ENCODE data around the gene PDS5A. TPM values are rescaled to one million over a fixed set of nuclear protein-coding genes. Genes with fewer than 3 reads are reported as not detected.

The PDS5A gene
- total and polyA plus RNA-seq, 2 donors (not counting 3 experiments of a cell fraction or from before 2014, with no cell fraction given): 17.5 to 80.8 TPM

DNA sequence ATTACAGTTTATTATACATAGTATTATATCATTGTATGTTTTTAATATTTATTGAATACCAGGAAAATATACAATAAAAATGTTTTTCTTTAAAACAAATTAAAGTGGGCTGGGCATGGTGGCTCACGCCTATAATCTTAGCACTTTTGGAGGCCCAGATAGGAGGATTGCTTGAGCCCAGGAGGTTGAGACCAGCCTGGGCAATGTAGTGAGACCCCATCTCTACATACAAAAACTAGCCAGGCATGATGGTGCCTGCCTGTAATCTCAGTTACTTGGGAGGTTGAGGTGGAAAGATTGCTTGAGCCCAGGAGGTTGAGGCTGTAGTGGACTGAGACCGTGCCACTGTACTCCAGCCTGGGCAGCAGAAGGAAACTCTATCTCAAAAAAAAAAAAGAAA, 38.3 kb upstream of the PDS5A start:
- FAIRE-seq: no peak

DNA sequence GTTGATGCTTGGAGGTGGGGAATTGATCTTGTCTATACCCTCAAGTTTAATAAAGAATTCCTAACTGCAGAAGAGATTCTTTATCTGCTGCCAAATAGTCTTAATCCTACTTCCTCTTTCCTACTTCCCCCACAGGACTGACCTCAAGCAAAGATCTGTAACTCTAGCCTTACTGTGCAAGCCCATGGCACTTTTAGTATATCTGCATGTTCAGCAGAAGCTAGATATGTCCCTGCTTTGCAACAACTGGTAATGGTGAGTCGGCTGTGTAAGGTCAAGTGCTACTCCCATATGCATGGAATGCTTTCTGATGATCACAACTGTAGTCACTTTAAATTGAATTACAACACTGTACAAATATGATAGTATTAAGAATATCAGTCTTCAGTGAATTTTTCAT, 26.3 kb upstream of the PDS5A start:
- Histone ChIP-seq H3K9me3 (replicated peaks; ENCODE audit: control insufficient read depth, insufficient read depth, low read length) (no peaks in the 10 kb centered on the region), H3K36me3 (ENCODE audit: control insufficient read depth in 2 of 2, extremely low read depth in 1 of 2, insufficient read depth in 2 of 2, low read length in 2 of 2) (no peaks in the 10 kb centered on the region), H3K9ac (replicated peaks; ENCODE audit: extremely low read depth, insufficient read depth, low read length) (no peak overlapping the region), H3K79me2 (ENCODE audit: control insufficient read depth, insufficient read depth, low read length) (no peaks in the 10 kb centered on the region), H3K9me1 (replicated peaks; ENCODE audit: control insufficient read depth, extremely low read depth, insufficient read depth, low read length) (no peaks in the 10 kb centered on the region), H3K4me1 (ENCODE audit: control insufficient read depth, extremely low read depth, insufficient read depth, low read length) (no peaks in the 10 kb centered on the region), H2AFZ (ENCODE audit: low read depth, low read length) (no peak overlapping the region), H3K27me3 (ENCODE audit: control insufficient read depth in 2 of 2, insufficient read depth in 2 of 2, low read length in 2 of 2) (no peaks in the 10 kb centered on the region), H4K20me1 (replicated peaks; ENCODE audit: control insufficient read depth, extremely low read depth, insufficient read depth, low read length) (no peaks in the 10 kb centered on the region), H3K27ac (ENCODE audit: insufficient read depth, low read depth, low read length) (no peak overlapping the region), H3K4me2 (ENCODE audit: insufficient read depth, low read length) (no peak overlapping the region), H3K4me3 (replicated peaks in 1 of 3; ENCODE audit: insufficient read depth in 1 of 3, low read depth in 1 of 3, low read length in 3 of 3) (no peak overlapping the region)
- intact Hi-C loops (cut with micrococcal nuclease): no loop called here
- dilution Hi-C loops (cut with MboI; ENCODE audit: extremely low pct_ligation_motif_present, low sequenced_read_pairs): no loop called here
- DNase-seq (ENCODE audit: low read depth, low spot score) (no peak), FAIRE-seq (no peak)
- no TSS peak for BruUV-seq (replicated peaks)
- no peak for TF ChIP-seq POLR2AphosphoS5 (IDR thresholded peaks at IDR 0.05; ENCODE audit: insufficient read depth, low read depth, low read length)
- no peak for TF ChIP-seq FOS (IDR thresholded peaks at IDR 0.05; ENCODE audit: borderline replicate concordance, insufficient read depth, low read length)
- no peak for TF ChIP-seq POLR2A (IDR thresholded peaks at IDR 0.05; ENCODE audit: low read depth, low read length)
- no peak for TF ChIP-seq EZH2 (IDR thresholded peaks at IDR 0.05; ENCODE audit: borderline replicate concordance, low read depth, low read length, severe bottlenecking)
- TF ChIP-seq CTCF (IDR thresholded peaks at IDR 0.05; ENCODE audit: extremely low read depth in 1 of 2, insufficient read depth in 1 of 2, low read depth in 1 of 2, low read length in 2 of 2): no peak
- TF ChIP-seq JUN (IDR thresholded peaks at IDR 0.05; ENCODE audit: borderline replicate concordance, insufficient read depth, insufficient read length, low read depth): no peak
- no peak for TF ChIP-seq MYC (IDR thresholded peaks at IDR 0.05; ENCODE audit: low read depth, low read length)
- TF ChIP-seq GATA2 (IDR thresholded peaks at IDR 0.05; ENCODE audit: insufficient read depth, insufficient read length, low read depth, low read length): no peak
- TF ChIP-seq, protein P1, sequence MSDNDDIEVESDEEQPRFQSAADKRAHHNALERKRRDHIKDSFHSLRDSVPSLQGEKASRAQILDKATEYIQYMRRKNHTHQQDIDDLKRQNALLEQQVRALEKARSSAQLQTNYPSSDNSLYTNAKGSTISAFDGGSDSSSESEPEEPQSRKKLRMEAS (IDR thresholded peaks at IDR 0.05; ENCODE audit: insufficient read depth, insufficient read length): no peak
- ChIA-PET POLR2A (no interaction called here), CTCF (interaction anchor here (0.6 kb wide), 1 partner anchor 399 kb away, joined by 3 read pairs; no protein-coding TSS in a partner anchor)

More for the DNA sequence above, 38.3 kb upstream of the PDS5A start:
- TF ChIP-seq GATA2 (IDR thresholded peaks at IDR 0.05; ENCODE audit: insufficient read depth, insufficient read length, low read depth, low read length) (no peak), POLR2A (IDR thresholded peaks at IDR 0.05; ENCODE audit: low read depth, low read length) (no peak), MYC (IDR thresholded peaks at IDR 0.05; ENCODE audit: low read depth, low read length) (no peak), JUN (IDR thresholded peaks at IDR 0.05; ENCODE audit: borderline replicate concordance, insufficient read depth, insufficient read length, low read depth) (no peak)
- DNase-seq (ENCODE audit: low read depth, low spot score): no peak
- ChIA-PET POLR2A (interaction anchor here (0.6 kb wide), 1 partner anchor 11 kb away, joined by 8 read pairs; no protein-coding TSS in a partner anchor), CTCF (no interaction called here)
- no peak overlapping the region for H2AFZ ChIP-seq (ENCODE audit: low read depth, low read length)
- H3K9me3 ChIP-seq (replicated peaks; ENCODE audit: control insufficient read depth, insufficient read depth, low read length): no peaks in the 10 kb centered on the region
- no peak overlapping the region for H3K4me3 ChIP-seq (replicated peaks in 1 of 3; ENCODE audit: insufficient read depth in 1 of 3, low read depth in 1 of 3, low read length in 3 of 3)
- no peaks in the 10 kb centered on the region for H3K9me1 ChIP-seq (replicated peaks; ENCODE audit: control insufficient read depth, extremely low read depth, insufficient read depth, low read length)
- H3K79me2 ChIP-seq (ENCODE audit: control insufficient read depth, insufficient read depth, low read length): no peaks in the 10 kb centered on the region
- no peak overlapping the region for H3K27ac ChIP-seq (ENCODE audit: insufficient read depth, low read depth, low read length)
- H3K4me1 ChIP-seq (ENCODE audit: control insufficient read depth, extremely low read depth, insufficient read depth, low read length): no peaks in the 10 kb centered on the region
- dilution Hi-C loops (cut with MboI; ENCODE audit: extremely low pct_ligation_motif_present, low sequenced_read_pairs): no loop called here
- H3K9ac ChIP-seq (replicated peaks; ENCODE audit: extremely low read depth, insufficient read depth, low read length): no peak overlapping the region
- no TSS peak for BruUV-seq (replicated peaks)
- no peaks in the 10 kb centered on the region for H3K36me3 ChIP-seq (ENCODE audit: control insufficient read depth in 2 of 2, extremely low read depth in 1 of 2, insufficient read depth in 2 of 2, low read length in 2 of 2)
- H4K20me1 ChIP-seq (replicated peaks; ENCODE audit: control insufficient read depth, extremely low read depth, insufficient read depth, low read length): no peaks in the 10 kb centered on the region
- H3K27me3 ChIP-seq (ENCODE audit: control insufficient read depth in 2 of 2, insufficient read depth in 2 of 2, low read length in 2 of 2): no peaks in the 10 kb centered on the region
- H3K4me2 ChIP-seq (ENCODE audit: insufficient read depth, low read length): no peak overlapping the region
- intact Hi-C loops (cut with micrococcal nuclease): no loop called here
